WTC11 (cell line): ENCODE data around the gene KDM4C. TPM values are rescaled to one million over a fixed set of nuclear protein-coding genes. Genes with fewer than 3 reads are reported as not detected.

Experiments
- ATAC-seq: fragments of 200-7000 bp; cut with Tn5 transposase; 2 replicates; pipeline ENCODE4 v1.10.0; 2021; ENCODE audit warnings: mild to moderate bottlenecking, moderate library complexity
- CTCF ChIA-PET: fragments of 300-600 bp; sonication (Branson Sonifier 250); formaldehyde crosslinking; loops from one replicate; lab custom pipeline; 2021; ENCODE audit warnings: antibody characterized with exemption; lab: Charles Lee
- POLR2A ChIA-PET: fragments of 350-600 bp; sonication (Branson Sonifier 250); formaldehyde crosslinking; loops from one replicate; lab custom pipeline; 2021; ENCODE audit warnings: antibody characterized with exemption; lab: Charles Lee
- DNase-seq: peaks from one replicate; pipeline ENCODE4 v3.0.0; 2021; ENCODE audit warnings: low spot score
- H3K27ac Mint-ChIP-seq: 2 replicates; pipeline ENCODE4 v1.8.0; 2021; ENCODE audit warnings: mixed read lengths
- H3K27me3 Mint-ChIP-seq: 2 replicates; pipeline ENCODE4 v1.8.0; 2021; ENCODE audit warnings: low read depth, mild to moderate bottlenecking, moderate library complexity, mixed read lengths
- H3K36me3 Mint-ChIP-seq: 2 replicates; pipeline ENCODE4 v1.8.0; 2021; ENCODE audit warnings: mixed read lengths
- H3K4me1 Mint-ChIP-seq: 2 replicates; pipeline ENCODE4 v1.8.0; 2022; ENCODE audit warnings: mixed read lengths
- H3K4me3 Mint-ChIP-seq: 2 replicates; pipeline ENCODE4 v1.8.0; 2021; ENCODE audit warnings: mild to moderate bottlenecking, moderate library complexity, mixed read lengths
- H3K9me3 Mint-ChIP-seq: 2 replicates; pipeline ENCODE4 v1.8.0; 2021; ENCODE audit warnings: mixed read lengths
- CREB1 ChIP-seq: sonication (generic); formaldehyde crosslinking; IDR thresholded peaks from 2 replicates; pipeline ENCODE4 v1.8.0; 2023; ENCODE audit warnings: mild to moderate bottlenecking, missing genetic modification reagents
- GRHL2 ChIP-seq: fragments of 250-450 bp; sonication (Bioruptor Pico); IDR thresholded peaks from 2 replicates; pipeline ENCODE4 v1.8.0; 2022; ENCODE audit warnings: mild to moderate bottlenecking, moderate library complexity; ENCODE audit not compliant: insufficient replicate concordance, severe bottlenecking
- HMGA2 ChIP-seq: fragments of 250-450 bp; sonication (Bioruptor Pico); IDR thresholded peaks from 2 replicates; pipeline ENCODE4 v1.4.0; 2021; ENCODE audit warnings: mild to moderate bottlenecking, moderate library complexity
- KAT7 ChIP-seq: sonication (generic); formaldehyde crosslinking; IDR thresholded peaks from 2 replicates; pipeline ENCODE4 v1.8.1; 2023; ENCODE audit warnings: missing genetic modification reagents, mild to moderate bottlenecking, borderline replicate concordance
- NFATC4 ChIP-seq: fragments of 250-450 bp; sonication (Bioruptor Pico); IDR thresholded peaks from 2 replicates; pipeline ENCODE4 v1.9.0; 2021; ENCODE audit warnings: mild to moderate bottlenecking
- RELA ChIP-seq: sonication (generic); formaldehyde crosslinking; IDR thresholded peaks from 2 replicates; pipeline ENCODE4 v1.8.1; 2022; ENCODE audit warnings: missing genetic modification reagents, mild to moderate bottlenecking, borderline replicate concordance
- RORB ChIP-seq: fragments of 250-450 bp; sonication (Bioruptor Pico); IDR thresholded peaks from 2 replicates; pipeline ENCODE4 v1.9.0; 2021; ENCODE audit warnings: mild to moderate bottlenecking
- SP1 ChIP-seq: sonication (generic); formaldehyde crosslinking; conservative IDR thresholded peaks from 2 replicates; pipeline ENCODE4 v1.8.1; 2022; ENCODE audit warnings: missing genetic modification reagents
- TP53 ChIP-seq: sonication (generic); formaldehyde crosslinking; IDR thresholded peaks from 2 replicates; pipeline ENCODE4 v1.8.1; 2023; ENCODE audit warnings: mild to moderate bottlenecking, missing genetic modification reagents
- total RNA-seq: library from RNA; stranded (reverse); gene quantifications from 3 replicates; pipeline ENCODE4 v1.2.3, GENCODE V29; 2021
- TF ChIP-seq, protein P1 (sequence below): fragments of 250-450 bp; sonication (Bioruptor Pico); IDR thresholded peaks from 2 replicates; pipeline ENCODE4 v1.9.0; 2021; ENCODE audit warnings: mild to moderate bottlenecking, borderline replicate concordance
- TF ChIP-seq, protein P2 (sequence below): sonication (generic); formaldehyde crosslinking; IDR thresholded peaks from 2 replicates; pipeline ENCODE4 v1.8.1; 2023; ENCODE audit warnings: mild to moderate bottlenecking, moderate library complexity, missing genetic modification reagents
- TF ChIP-seq, protein P3 (sequence below): sonication (generic); formaldehyde crosslinking; IDR thresholded peaks from 2 replicates; pipeline ENCODE4 v1.8.1; 2023; ENCODE audit warnings: mild to moderate bottlenecking, missing genetic modification reagents, borderline replicate concordance

The KDM4C gene
- total RNA-seq, 1 experiment from 2014 or later: 29.2 TPM

DNA sequence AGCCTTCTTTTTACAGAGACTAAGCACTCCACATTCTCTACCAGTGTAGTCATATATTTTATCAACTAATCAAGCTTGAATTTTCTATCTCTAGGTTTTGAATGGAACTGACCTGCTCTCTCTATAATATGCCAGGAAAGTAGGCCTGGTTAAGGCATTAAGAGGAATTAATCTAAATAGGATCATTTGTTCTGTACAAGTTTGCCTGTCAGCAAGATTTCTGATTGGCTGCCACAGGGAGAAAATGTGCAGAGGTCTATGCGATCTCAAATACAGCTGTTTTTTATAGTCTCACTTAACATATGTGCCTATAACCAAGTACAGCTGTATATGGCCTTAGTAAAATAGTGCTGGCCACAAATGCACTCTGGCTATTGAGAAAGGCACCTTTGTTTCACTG lies 418.8 kb downstream of the KDM4C start (continued):
- TF ChIP-seq, protein P1, sequence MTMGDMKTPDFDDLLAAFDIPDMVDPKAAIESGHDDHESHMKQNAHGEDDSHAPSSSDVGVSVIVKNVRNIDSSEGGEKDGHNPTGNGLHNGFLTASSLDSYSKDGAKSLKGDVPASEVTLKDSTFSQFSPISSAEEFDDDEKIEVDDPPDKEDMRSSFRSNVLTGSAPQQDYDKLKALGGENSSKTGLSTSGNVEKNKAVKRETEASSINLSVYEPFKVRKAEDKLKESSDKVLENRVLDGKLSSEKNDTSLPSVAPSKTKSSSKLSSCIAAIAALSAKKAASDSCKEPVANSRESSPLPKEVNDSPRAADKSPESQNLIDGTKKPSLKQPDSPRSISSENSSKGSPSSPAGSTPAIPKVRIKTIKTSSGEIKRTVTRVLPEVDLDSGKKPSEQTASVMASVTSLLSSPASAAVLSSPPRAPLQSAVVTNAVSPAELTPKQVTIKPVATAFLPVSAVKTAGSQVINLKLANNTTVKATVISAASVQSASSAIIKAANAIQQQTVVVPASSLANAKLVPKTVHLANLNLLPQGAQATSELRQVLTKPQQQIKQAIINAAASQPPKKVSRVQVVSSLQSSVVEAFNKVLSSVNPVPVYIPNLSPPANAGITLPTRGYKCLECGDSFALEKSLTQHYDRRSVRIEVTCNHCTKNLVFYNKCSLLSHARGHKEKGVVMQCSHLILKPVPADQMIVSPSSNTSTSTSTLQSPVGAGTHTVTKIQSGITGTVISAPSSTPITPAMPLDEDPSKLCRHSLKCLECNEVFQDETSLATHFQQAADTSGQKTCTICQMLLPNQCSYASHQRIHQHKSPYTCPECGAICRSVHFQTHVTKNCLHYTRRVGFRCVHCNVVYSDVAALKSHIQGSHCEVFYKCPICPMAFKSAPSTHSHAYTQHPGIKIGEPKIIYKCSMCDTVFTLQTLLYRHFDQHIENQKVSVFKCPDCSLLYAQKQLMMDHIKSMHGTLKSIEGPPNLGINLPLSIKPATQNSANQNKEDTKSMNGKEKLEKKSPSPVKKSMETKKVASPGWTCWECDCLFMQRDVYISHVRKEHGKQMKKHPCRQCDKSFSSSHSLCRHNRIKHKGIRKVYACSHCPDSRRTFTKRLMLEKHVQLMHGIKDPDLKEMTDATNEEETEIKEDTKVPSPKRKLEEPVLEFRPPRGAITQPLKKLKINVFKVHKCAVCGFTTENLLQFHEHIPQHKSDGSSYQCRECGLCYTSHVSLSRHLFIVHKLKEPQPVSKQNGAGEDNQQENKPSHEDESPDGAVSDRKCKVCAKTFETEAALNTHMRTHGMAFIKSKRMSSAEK (CRISPR knock-in tag): no peak
- TF ChIP-seq KAT7 (CRISPR knock-in tag): no peak

DNA sequence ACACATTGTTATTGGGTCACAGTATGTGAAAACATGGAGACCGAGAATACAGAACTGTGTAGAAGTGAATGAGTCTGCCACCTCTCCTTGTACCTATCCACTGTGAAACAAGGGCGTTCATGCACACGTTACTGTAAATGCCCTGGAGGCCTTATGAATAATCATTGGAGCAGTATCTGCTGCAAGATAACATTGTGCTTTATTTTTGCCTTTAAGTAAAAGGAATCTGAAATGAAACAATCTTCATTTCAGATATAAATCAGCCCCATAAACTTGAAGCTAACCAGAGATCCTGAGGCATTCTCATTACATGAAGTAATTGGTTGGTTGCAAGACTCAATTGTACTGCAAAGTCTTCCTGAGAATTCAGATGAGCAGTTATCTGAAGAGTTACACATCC lies 419.6 kb downstream of the KDM4C start:
- Mint-ChIP-seq H3K9me3 (peaks cover 13% of the 10 kb centered on the region), H3K4me3 (no peak overlapping the region), H3K36me3 (peaks cover 24% of the 10 kb centered on the region), H3K27ac (no peak overlapping the region), H3K27me3 (no peaks in the 10 kb centered on the region), H3K4me1 (0 out of 2 replicates have a peak, but pooled peaks cover 3% of the 10 kb centered on the region)
- TF ChIP-seq, protein P2, sequence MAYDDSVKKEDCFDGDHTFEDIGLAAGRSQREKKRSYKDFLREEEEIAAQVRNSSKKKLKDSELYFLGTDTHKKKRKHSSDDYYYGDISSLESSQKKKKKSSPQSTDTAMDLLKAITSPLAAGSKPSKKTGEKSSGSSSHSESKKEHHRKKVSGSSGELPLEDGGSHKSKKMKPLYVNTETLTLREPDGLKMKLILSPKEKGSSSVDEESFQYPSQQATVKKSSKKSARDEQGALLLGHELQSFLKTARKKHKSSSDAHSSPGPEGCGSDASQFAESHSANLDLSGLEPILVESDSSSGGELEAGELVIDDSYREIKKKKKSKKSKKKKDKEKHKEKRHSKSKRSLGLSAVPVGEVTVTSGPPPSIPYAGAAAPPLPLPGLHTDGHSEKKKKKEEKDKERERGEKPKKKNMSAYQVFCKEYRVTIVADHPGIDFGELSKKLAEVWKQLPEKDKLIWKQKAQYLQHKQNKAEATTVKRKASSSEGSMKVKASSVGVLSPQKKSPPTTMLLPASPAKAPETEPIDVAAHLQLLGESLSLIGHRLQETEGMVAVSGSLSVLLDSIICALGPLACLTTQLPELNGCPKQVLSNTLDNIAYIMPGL (CRISPR knock-in tag): no peak
- DNase-seq: no peak
- ATAC-seq: no peak
- ChIA-PET CTCF (no interaction called here), POLR2A (no interaction called here)

DNA sequence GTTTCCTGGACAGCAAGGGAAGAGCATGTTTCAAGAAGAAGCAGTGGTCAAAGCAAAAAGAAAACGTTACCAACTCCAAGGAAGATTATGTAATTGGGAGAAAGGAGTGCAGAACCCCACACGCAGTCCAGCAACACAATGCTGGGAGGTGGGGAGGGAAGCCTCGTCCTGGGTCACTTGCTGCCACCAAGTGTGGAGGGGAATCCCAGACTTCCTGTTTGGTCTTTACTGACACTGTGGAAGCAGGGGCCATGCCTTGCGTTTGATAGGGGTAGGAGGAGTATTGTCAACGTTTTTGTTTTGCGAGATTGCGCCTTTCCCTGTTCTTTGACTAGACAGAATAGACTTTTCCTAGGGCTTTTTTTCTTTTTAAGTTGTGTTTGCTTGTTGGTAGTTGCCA lies 421.0 kb downstream of the KDM4C start:
- no peak overlapping the region for H3K27ac Mint-ChIP-seq
- ChIA-PET POLR2A (no interaction called here), CTCF (no interaction called here)
- no peak overlapping the region for H3K4me3 Mint-ChIP-seq
- H3K4me1 Mint-ChIP-seq: 0 out of 2 replicates have a peak, but pooled peaks cover 3% of the 10 kb centered on the region
- ATAC-seq: peak; percentile 63
- TF ChIP-seq NFATC4 (CRISPR knock-in tag) (no peak), HMGA2 (CRISPR knock-in tag) (no peak), GRHL2 (CRISPR knock-in tag) (no peak), RELA (CRISPR knock-in tag) (no peak), SP1 (CRISPR knock-in tag) (no peak), RORB (CRISPR knock-in tag) (no peak), CREB1 (no peak), TP53 (no peak)
- TF ChIP-seq, protein P3, sequence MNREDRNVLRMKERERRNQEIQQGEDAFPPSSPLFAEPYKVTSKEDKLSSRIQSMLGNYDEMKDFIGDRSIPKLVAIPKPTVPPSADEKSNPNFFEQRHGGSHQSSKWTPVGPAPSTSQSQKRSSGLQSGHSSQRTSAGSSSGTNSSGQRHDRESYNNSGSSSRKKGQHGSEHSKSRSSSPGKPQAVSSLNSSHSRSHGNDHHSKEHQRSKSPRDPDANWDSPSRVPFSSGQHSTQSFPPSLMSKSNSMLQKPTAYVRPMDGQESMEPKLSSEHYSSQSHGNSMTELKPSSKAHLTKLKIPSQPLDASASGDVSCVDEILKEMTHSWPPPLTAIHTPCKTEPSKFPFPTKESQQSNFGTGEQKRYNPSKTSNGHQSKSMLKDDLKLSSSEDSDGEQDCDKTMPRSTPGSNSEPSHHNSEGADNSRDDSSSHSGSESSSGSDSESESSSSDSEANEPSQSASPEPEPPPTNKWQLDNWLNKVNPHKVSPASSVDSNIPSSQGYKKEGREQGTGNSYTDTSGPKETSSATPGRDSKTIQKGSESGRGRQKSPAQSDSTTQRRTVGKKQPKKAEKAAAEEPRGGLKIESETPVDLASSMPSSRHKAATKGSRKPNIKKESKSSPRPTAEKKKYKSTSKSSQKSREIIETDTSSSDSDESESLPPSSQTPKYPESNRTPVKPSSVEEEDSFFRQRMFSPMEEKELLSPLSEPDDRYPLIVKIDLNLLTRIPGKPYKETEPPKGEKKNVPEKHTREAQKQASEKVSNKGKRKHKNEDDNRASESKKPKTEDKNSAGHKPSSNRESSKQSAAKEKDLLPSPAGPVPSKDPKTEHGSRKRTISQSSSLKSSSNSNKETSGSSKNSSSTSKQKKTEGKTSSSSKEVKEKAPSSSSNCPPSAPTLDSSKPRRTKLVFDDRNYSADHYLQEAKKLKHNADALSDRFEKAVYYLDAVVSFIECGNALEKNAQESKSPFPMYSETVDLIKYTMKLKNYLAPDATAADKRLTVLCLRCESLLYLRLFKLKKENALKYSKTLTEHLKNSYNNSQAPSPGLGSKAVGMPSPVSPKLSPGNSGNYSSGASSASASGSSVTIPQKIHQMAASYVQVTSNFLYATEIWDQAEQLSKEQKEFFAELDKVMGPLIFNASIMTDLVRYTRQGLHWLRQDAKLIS (CRISPR knock-in tag): no peak
- DNase-seq: no peak
- peaks cover 29% of the 10 kb centered on the region for H3K36me3 Mint-ChIP-seq
- peaks cover 20% of the 10 kb centered on the region for H3K9me3 Mint-ChIP-seq
- H3K27me3 Mint-ChIP-seq: no peaks in the 10 kb centered on the region
